Esophagus squamous epithelium (tissue), 5 donors: ENCODE measurements around the gene SCARB1. TPM values are rescaled to one million over a fixed set of nuclear protein-coding genes. Genes with fewer than 3 reads are reported as not detected.
A peak's percentile ranks its signal among the peaks of the same experiment; 100 is the strongest.

ENCODE experiments used
- DNase-seq: peaks from one replicate; lab custom pipeline; 2025; lab: John Stamatoyannopoulos, UW
- H3K27ac ChIP-seq, 4 donors: fragments of 200-600 bp; sonication (generic); one replicate each; pipeline ENCODE4 v1.5.1; 2016 to 2019; ENCODE audit warnings: mild to moderate bottlenecking in 1 of 4
- H3K27me3 ChIP-seq, 4 donors: fragments of 200-600 bp; sonication (generic); 1 replicate in 3 of 4; 2 replicates in 1 of 4; pipeline versions ENCODE4 v1.5.1 to v1.6.0; 2017 to 2021; ENCODE audit warnings: antibody characterized with exemption in 1 of 4
- H3K36me3 ChIP-seq, 3 donors: fragments of 200-600 bp; sonication (generic); one replicate each; pipeline ENCODE4 v1.5.1; 2016 to 2019
- H3K4me1 ChIP-seq, 3 donors: fragments of 200-600 bp; sonication (generic); one replicate each; pipeline ENCODE4 v1.5.1; 2017 to 2019
- H3K4me3 ChIP-seq, 4 donors: fragments of 200-600 bp; sonication (generic); 1 replicate in 3 of 4; 2 replicates in 1 of 4; pipeline ENCODE4 v1.5.1; 2016 to 2019; ENCODE audit warnings: mild to moderate bottlenecking in 2 of 4, moderate library complexity in 1 of 4
- H3K9me3 ChIP-seq, 3 donors: fragments of 200-600 bp; sonication (generic); one replicate each; pipeline ENCODE4 v1.5.1; 2016 to 2019
- POLR2A ChIP-seq, 4 donors: fragments of 450-650 bp; IDR thresholded peaks; one replicate each; pipeline ENCODE4 v1.6.1; 2017; ENCODE audit warnings: antibody characterized with exemption in 4 of 4, mild to moderate bottlenecking in 4 of 4, moderate library complexity in 3 of 4
- WGBS, 2 donors: methylation state at CpG; one replicate each; pipeline ENCODE4 v1.1.5; 2018; 5-methylcytosine and 5-hydroxymethylcytosine counted together
- intact Hi-C: fragments of 100-400 bp; cut with DNase I; formaldehyde crosslinking; loops from one replicate; pipeline ENCODE4 v1.15.0; 2022
- total RNA-seq, 4 donors: library from RNA; depleted of rRNA; stranded (reverse); fragments of >200 nt; gene quantifications; one replicate each; pipeline ENCODE4 v1.1.0, GENCODE V29; 2016
- TF ChIP-seq, protein P1 (sequence below), 6 experiments: fragments of 450-650 bp in 4 of 6; fragments of 200-600 bp in 2 of 6; sonication (generic) in 2 of 6; IDR thresholded peaks; one replicate each; pipeline ENCODE4 v1.5.1; 2016 to 2019; ENCODE audit warnings: antibody characterized with exemption in 6 of 6, mild to moderate bottlenecking in 4 of 6, moderate library complexity in 4 of 6
- donor health status: DM: yes; HTN: yes; CAD: no.

SCARB1 gene
- total RNA-seq, 4 donors from 2014 or later: 7.1 to 9.5 (median 8.8) TPM

DNA sequence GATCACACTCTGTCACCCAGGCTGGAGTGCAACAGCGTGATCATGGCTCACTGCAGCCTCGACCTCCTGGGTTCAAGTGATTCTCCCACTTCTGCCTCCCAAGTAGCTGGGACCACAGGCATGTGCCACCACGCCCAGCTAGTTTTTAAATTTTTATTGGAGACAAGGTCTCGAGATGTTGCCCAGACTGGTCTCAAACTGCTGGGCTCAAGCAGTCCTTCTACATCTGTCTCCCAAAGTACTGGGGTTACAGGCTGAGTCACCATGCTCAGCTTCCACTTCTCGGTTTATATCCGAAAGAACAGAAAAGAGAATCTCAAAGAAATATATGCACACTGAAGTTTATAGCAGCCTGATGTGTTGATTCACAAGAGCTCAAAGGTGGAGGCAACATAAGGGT, 107.5 kb downstream of the SCARB1 start:
- Histone ChIP-seq H3K36me3 (no peaks in the 10 kb centered on the region), H3K27ac (peak overlapping the region; percentile 66 to 95 (median 78)), H3K9me3 (peaks cover 0 to 8% (median 4%) of the 10 kb centered on the region in 3 donors), H3K4me3 (no peak overlapping the region), H3K27me3 (peaks cover 0 to 92% (median 0%) of the 10 kb centered on the region in 4 donors), H3K4me1 (peaks cover 3 to 68% (median 33%) of the 10 kb centered on the region in 3 donors)
- TF ChIP-seq POLR2A (IDR thresholded peaks at IDR 0.05): no peak
- TF ChIP-seq, protein P1, sequence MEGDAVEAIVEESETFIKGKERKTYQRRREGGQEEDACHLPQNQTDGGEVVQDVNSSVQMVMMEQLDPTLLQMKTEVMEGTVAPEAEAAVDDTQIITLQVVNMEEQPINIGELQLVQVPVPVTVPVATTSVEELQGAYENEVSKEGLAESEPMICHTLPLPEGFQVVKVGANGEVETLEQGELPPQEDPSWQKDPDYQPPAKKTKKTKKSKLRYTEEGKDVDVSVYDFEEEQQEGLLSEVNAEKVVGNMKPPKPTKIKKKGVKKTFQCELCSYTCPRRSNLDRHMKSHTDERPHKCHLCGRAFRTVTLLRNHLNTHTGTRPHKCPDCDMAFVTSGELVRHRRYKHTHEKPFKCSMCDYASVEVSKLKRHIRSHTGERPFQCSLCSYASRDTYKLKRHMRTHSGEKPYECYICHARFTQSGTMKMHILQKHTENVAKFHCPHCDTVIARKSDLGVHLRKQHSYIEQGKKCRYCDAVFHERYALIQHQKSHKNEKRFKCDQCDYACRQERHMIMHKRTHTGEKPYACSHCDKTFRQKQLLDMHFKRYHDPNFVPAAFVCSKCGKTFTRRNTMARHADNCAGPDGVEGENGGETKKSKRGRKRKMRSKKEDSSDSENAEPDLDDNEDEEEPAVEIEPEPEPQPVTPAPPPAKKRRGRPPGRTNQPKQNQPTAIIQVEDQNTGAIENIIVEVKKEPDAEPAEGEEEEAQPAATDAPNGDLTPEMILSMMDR (IDR thresholded peaks at IDR 0.05): no peak
- WGBS, 2 donors: 51 to 92% methylated on average over 5 to 6 of the region's 6 CpGs
- DNase-seq: no peak
- intact Hi-C loops: no loop called here

DNA sequence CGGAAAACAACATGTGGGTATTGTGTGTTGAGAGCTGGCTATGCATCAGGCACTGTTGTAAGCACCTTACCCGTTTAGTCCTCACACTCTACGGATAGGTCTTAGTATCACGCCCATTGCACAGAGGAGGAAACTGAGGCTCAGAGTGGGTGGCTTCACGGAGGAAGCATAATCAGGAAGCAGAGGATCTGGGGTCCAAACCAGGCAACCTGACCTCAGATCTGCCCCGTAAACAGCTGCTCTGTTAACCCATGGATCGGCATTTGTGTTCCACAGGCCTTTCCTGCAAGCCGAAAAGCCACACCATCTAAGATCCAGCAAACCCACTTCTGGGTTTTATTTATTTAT, 107.9 kb downstream of the SCARB1 start:
- H3K27ac ChIP-seq: peak overlapping the region; percentile 66 to 95 (median 78)
- DNase-seq: no peak
- 77 to 79% methylated on average over 7 of the region's 8 CpGs for WGBS, 2 donors
- H3K4me1 ChIP-seq: peaks cover 3 to 68% (median 33%) of the 10 kb centered on the region in 3 donors
- intact Hi-C loops: no loop called here
- TF ChIP-seq, protein P1 (IDR thresholded peaks at IDR 0.05): no peak
- TF ChIP-seq POLR2A (IDR thresholded peaks at IDR 0.05): no peak
- no peaks in the 10 kb centered on the region for H3K36me3 ChIP-seq
- no peak overlapping the region for H3K4me3 ChIP-seq
- peaks cover 0 to 8% (median 4%) of the 10 kb centered on the region in 3 donors for H3K9me3 ChIP-seq
- peaks cover 0 to 93% (median 0%) of the 10 kb centered on the region in 4 donors for H3K27me3 ChIP-seq

DNA sequence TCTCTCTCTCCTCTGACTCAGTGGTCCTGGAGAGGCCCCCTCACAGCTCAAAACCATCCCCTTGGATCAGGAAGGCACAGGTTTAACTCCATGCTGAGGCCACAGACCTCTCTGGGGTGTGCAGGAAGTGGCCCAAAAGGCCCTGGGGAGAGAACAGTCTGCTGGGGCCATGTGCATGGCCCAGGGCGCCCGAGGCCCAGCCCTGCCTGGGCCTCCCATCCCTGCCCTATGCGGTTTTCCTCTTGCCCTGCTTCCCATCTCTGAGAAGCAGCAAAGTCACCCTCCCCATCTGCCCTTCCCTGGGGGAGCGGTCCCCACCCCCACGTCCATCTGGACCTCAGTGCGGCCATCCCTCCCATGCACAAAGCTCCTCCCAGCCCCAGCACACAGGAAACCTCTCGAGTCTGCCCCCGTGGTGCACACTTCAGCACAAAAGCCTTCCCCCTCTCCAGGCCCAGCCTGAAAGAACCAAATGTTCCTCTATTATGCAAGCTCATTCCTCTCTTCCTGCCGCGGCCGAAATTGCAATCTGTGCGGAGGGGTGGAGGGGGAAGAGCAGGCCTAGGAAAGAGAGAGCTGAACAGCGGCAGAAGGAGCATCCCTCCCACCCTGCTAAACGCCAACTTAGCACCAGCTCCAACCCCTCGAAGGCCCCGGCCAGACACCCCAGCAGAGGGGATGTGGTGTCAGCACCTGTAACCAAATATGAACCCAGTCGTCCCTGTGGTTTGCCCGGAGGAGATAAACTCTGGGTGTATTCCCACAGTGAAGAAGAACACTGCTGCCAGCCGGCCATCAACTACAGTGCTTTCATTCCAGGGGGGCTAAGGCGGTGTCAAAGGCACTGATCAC, 108.5 kb downstream of the SCARB1 start:
- Histone ChIP-seq H3K27ac (peak overlapping the region; percentile 66 to 95 (median 78)), H3K36me3 (no peaks in the 10 kb centered on the region), H3K9me3 (peaks cover 0 to 8% (median 4%) of the 10 kb centered on the region in 3 donors), H3K4me1 (peaks cover 3 to 65% (median 33%) of the 10 kb centered on the region in 3 donors), H3K4me3 (no peak overlapping the region), H3K27me3 (peaks cover 0 to 92% (median 0%) of the 10 kb centered on the region in 4 donors)
- intact Hi-C loops: no loop called here
- DNase-seq: no peak
- TF ChIP-seq, protein P1 (IDR thresholded peaks at IDR 0.05): no peak
- TF ChIP-seq POLR2A (IDR thresholded peaks at IDR 0.05): no peak
- WGBS, 2 donors: 47% methylated on average over 10 to 18 of the region's 20 CpGs

DNA sequence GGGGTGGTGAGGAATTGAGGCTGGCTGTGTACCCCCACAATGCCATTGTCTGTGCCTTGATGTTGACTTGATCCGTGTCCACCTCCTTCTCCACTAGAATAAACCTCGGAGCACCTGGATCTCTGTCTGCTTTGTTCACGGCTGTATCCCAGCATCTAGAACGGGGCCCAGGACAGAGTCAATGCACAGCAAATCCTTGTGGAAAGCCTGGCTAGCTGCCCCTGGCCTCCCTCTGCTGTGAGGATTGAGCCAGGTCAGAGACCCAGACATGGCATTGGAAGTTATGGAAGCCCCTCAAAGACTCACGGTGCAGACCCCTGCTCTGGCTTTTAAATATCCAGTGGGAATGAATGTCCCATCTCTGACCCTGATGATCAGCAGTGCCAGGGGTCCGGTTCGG, 109.2 kb downstream of the SCARB1 start:
- no peak for DNase-seq
- no peaks in the 10 kb centered on the region for H3K36me3 ChIP-seq
- peaks cover 0 to 92% (median 0%) of the 10 kb centered on the region in 4 donors for H3K27me3 ChIP-seq
- 82% methylated on average over 6 of the region's 7 CpGs; no CpG with 5 or more reads in 1 of the 2 donors for WGBS, 2 donors
- intact Hi-C loops: no loop called here
- H3K4me3 ChIP-seq: no peak overlapping the region
- TF ChIP-seq, protein P1 (IDR thresholded peaks at IDR 0.05): no peak
- TF ChIP-seq POLR2A (IDR thresholded peaks at IDR 0.05): no peak
- peaks cover 0 to 8% (median 4%) of the 10 kb centered on the region in 3 donors for H3K9me3 ChIP-seq
- peak overlapping the region; percentile 66 to 95 (median 78) for H3K27ac ChIP-seq
- peaks cover 3 to 59% (median 33%) of the 10 kb centered on the region in 3 donors for H3K4me1 ChIP-seq

DNA sequence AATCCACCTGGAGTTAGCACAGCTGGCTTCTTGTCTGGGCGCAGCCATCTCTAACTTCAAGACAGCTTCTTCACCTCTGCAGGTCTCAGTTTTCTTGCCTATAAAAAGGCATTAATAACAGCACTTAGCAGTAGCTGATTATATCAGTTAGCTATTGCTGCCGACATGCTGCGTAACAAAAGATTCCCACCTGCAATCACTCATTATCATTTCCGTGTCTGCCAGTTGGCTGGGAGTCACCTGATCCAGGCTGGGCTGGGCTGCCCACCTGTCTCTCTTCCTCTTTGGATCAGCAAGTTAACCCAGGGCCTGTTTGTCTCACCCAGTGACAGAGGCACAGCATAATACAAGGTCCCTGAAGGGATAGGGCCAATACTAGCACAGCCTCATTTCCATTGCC, 109.7 kb downstream of the SCARB1 start:
- intact Hi-C loops: no loop called here
- peaks cover 3 to 54% (median 30%) of the 10 kb centered on the region in 3 donors for H3K4me1 ChIP-seq
- DNase-seq: no peak
- H3K27me3 ChIP-seq: peaks cover 0 to 91% (median 0%) of the 10 kb centered on the region in 4 donors
- peaks cover 0 to 8% (median 4%) of the 10 kb centered on the region in 3 donors for H3K9me3 ChIP-seq
- peak overlapping the region; percentile 66 to 95 (median 78) for H3K27ac ChIP-seq
- no peak overlapping the region for H3K4me3 ChIP-seq
- TF ChIP-seq POLR2A (IDR thresholded peaks at IDR 0.05): no peak
- TF ChIP-seq, protein P1 (IDR thresholded peaks at IDR 0.05): no peak
- H3K36me3 ChIP-seq: no peaks in the 10 kb centered on the region
- 88 to 97% methylated on average over 4 of the region's 4 CpGs for WGBS, 2 donors
